IgD-negative memory B cell (primary cell): ENCODE data around the gene KLHL30. TPM values are rescaled to one million over a fixed set of nuclear protein-coding genes. Genes with fewer than 3 reads are reported as not detected.

Experiments used
- H3K27ac Mint-ChIP-seq, 3 donors: one replicate each; pipeline ENCODE4 v1.8.0; 2020 to 2022; ENCODE audit warnings: mild to moderate bottlenecking in 3 of 3, mixed read lengths in 3 of 3, moderate library complexity in 1 of 3
- H3K27me3 Mint-ChIP-seq: one replicate; pipeline ENCODE4 v1.8.0; 2021; ENCODE audit warnings: mixed read lengths
- H3K36me3 Mint-ChIP-seq: one replicate; pipeline ENCODE4 v1.8.0; 2020; ENCODE audit warnings: mild to moderate bottlenecking, mixed read lengths
- H3K4me1 Mint-ChIP-seq, 3 donors: one replicate each; pipeline ENCODE4 v1.8.0; 2020 to 2022; ENCODE audit warnings: mixed read lengths in 3 of 3, mild to moderate bottlenecking in 1 of 3
- H3K4me3 Mint-ChIP-seq, 4 donors: one replicate each; pipeline ENCODE4 v1.8.0; 2020 to 2022; ENCODE audit warnings: mild to moderate bottlenecking in 4 of 4, mixed read lengths in 4 of 4, moderate library complexity in 3 of 4
- H3K9me3 Mint-ChIP-seq, 3 donors: one replicate each; pipeline ENCODE4 v1.8.0; 2020 to 2021; ENCODE audit warnings: mixed read lengths in 3 of 3, mild to moderate bottlenecking in 1 of 3
- polyA plus RNA-seq: library from polyadenylated mRNA; unstranded; fragments of 300-500 nt; fragmentation: Illumina TruSeq; gene quantifications from one replicate; pipeline ENCODE4 v1.2.3, GENCODE V29; 2021

Gene KLHL30
- polyA plus RNA-seq, 1 donor from 2014 or later, result not detected

DNA sequence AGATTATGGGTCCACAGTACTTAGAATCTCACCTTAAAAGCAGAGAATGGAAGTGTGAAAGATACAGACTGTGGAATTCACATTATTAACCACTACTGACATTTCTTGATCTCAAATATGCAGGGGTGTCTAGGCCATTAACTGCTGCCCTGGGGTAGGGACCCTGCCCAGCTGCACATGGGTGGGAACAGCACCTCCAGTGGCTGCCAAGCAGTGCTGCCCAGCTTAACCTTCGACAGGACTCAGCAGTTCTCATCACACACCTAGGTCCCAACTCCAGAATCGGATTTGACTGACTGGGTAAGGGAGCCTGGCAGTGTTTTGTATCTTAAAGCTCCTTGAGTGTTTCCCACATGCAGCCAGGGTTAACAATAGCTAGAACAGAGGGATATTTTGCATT lies 35.2 kb downstream of the KLHL30 start:
- no peak overlapping the region for H3K4me3 Mint-ChIP-seq
- H3K27me3 Mint-ChIP-seq, result no peaks in the 10 kb centered on the region
- peak overlapping the region in 1 of 3 donors; percentile 76 for H3K27ac Mint-ChIP-seq
- peaks cover 10% of the 10 kb centered on the region for H3K36me3 Mint-ChIP-seq
- H3K9me3 Mint-ChIP-seq, result no peaks in the 10 kb centered on the region
- no peaks in the 10 kb centered on the region for H3K4me1 Mint-ChIP-seq

DNA sequence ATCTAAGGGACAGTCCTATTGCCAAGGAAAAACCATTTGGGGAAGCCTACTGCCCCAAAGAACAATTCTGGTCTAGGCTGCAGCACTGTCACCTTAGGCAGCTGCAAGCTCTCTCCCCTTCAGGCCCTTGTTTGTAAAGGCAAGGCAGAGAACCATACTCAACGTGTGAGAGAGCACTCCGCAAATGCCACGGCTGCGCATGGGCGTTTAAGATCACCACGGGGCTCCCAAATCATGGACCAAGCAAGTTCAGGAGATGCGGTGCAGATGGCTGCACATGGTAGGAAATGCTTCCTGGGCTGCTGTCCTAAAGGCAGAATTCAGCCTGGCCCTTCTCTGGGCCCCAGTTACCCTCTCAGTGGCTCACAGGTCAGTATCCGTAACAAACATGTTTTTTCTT lies 35.8 kb downstream of the KLHL30 start:
- Mint-ChIP-seq H3K4me3 (no peak overlapping the region), H3K27ac (no peak overlapping the region), H3K9me3 (no peaks in the 10 kb centered on the region), H3K27me3 (no peaks in the 10 kb centered on the region), H3K36me3 (peaks cover 10% of the 10 kb centered on the region), H3K4me1 (no peaks in the 10 kb centered on the region)

DNA sequence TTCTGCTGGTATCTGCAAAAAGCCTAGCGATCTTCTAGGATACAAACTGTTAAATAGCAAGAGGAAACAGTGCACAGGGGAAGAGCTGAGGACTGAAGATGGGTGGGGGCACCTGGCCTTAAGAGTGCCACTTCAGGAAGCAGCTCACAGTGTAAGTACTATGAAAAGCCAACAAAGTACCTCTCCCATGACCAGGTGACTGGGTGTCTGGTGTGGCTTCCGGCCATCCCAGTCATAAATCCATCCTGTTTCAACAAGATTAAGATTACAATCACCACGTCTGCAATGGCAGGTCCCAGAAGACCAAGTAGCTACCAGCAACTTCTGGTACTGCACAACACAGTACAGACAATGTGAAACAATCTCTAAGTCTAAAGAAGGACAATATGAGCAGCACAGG lies 36.2 kb downstream of the KLHL30 start:
- H3K27ac Mint-ChIP-seq, result no peak overlapping the region
- H3K9me3 Mint-ChIP-seq, result no peaks in the 10 kb centered on the region
- no peaks in the 10 kb centered on the region for H3K27me3 Mint-ChIP-seq
- H3K4me1 Mint-ChIP-seq, result no peaks in the 10 kb centered on the region
- H3K36me3 Mint-ChIP-seq, result peaks cover 10% of the 10 kb centered on the region
- no peak overlapping the region for H3K4me3 Mint-ChIP-seq

DNA sequence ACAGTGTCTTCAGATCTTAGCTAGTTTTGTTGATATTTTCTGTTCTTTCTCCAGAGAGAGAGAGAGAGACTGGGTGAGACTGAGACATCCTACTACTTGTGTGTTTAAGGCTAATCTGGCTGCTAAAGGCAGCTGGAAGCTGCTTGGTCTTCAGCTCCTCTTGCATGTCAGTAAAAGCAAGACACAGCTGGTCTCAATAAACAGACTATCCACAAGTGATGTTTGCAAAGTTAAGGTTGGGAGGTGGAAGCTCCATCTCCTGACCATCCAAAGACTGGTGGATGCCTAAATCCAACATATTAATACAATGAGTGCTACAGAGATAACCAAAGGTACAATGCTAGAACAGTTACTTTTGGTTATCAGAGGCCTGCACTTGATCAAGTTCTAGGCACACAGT lies 38.1 kb downstream of the KLHL30 start:
- Mint-ChIP-seq H3K4me1 (no peaks in the 10 kb centered on the region), H3K27me3 (no peaks in the 10 kb centered on the region), H3K4me3 (no peak overlapping the region), H3K9me3 (no peaks in the 10 kb centered on the region), H3K36me3 (peaks cover 11% of the 10 kb centered on the region), H3K27ac (no peak overlapping the region)

DNA sequence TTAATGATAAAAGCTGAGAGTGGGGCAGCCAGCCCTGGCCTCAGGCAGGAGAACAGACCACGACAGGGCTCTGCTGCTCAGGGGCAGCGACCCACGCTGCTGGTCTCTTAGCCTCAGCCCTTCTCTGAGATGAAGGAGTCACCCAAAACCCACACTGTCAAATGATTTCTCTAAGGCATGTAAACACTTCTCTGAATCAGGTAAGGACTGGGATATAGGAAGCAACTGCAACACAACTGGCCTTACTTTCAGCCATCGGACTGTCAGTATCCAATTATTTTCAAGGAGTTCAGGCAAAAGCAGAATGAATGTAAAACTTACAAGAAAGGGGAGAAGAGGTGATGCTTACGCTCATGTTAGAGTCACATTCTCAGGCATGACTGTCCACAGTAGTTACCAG lies 42.1 kb downstream of the KLHL30 start:
- H3K36me3 Mint-ChIP-seq, result peaks cover 4% of the 10 kb centered on the region
- no peaks in the 10 kb centered on the region for H3K27me3 Mint-ChIP-seq
- no peaks in the 10 kb centered on the region for H3K4me1 Mint-ChIP-seq
- no peak overlapping the region for H3K27ac Mint-ChIP-seq
- H3K9me3 Mint-ChIP-seq, result no peaks in the 10 kb centered on the region
- no peak overlapping the region for H3K4me3 Mint-ChIP-seq

DNA sequence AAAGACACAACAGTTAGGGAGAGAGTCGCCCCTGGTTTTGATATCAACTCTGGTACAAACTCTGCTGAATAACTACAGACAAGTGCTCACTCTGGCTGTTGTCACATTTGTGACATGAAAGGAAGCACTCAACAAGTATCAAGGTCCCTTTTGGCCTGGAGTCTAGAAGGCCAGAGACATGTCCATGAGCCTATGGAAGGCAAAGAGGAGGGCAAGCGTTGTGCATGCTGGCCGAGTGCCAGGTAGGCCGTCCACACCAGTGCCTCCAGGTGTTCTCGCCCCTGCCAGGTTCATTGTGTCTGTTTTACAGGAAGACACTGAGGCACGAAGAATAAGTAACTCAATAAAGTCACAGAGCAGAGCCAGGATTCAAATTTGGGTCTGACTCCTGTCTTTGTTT lies 43.9 kb downstream of the KLHL30 start:
- H3K9me3 Mint-ChIP-seq, result no peaks in the 10 kb centered on the region
- H3K4me3 Mint-ChIP-seq, result no peak overlapping the region
- no peaks in the 10 kb centered on the region for H3K27me3 Mint-ChIP-seq
- no peaks in the 10 kb centered on the region for H3K4me1 Mint-ChIP-seq
- H3K36me3 Mint-ChIP-seq, result peaks cover 7% of the 10 kb centered on the region
- peak overlapping the region in 1 of 3 donors; percentile 48 for H3K27ac Mint-ChIP-seq

DNA sequence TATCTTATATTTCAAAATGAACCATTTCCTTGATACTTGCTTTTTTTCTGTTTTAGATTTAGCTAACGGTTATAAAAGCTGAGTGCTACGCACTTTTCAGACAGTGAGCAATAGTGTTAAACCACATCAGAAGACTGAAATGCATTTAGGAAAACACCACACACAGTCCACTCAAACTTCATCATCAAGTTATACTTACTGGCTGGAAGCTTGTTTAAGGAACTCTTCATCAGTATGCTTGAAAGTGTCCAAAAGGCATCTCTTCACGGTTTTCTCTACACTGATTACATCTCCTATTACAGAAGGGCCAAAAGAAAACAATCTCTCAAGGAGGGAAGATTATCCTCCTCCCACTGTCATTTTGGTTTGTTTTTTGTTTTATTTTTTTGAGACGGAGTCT lies 45.4 kb downstream of the KLHL30 start:
- Mint-ChIP-seq H3K9me3 (no peaks in the 10 kb centered on the region), H3K27ac (no peak overlapping the region), H3K36me3 (peaks cover 7% of the 10 kb centered on the region), H3K4me3 (no peak overlapping the region), H3K27me3 (no peaks in the 10 kb centered on the region), H3K4me1 (no peaks in the 10 kb centered on the region)

DNA sequence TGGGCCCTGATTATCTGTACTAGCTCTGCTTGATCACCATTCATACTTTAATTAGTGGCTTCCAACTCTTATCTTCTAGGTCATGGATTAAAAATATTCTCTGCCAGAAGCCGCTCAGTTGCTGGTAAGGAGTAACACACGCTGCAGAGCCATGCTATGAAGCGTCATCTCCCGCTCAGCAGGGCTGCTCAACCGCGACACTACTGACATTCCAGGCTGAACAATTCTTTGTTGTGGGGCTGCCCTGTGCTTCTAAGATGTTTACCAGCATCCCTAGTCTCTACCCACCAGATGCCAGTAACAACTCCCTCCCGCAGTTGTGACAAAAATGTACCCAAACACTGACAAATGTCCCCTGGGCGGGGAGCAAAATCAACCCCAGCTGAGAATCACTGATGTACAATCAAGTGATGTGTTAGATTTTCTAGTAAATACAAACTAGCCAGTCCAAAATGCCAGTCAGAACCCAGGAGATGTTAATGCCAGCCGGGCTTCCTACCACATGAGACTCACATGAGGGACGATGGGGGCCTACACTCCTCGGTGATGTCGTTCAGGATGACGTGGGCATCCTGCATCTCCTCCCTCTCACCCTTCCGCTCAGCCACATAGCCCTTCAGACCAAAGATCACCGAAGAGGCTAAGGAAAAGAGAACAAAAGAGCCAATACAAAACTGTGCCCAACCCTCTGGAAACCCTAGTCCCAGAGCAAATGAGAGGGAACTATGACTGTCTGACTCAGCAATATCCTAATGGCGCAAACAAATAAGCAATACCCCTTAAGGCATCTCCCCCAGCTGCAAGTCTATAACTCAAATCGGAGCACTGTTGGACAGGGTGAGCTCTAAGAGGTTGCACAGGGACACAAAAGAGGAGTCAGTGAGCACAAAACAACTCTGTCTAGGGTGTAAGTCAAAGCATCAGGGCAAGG lies 49.4 kb downstream of the KLHL30 start:
- H3K36me3 Mint-ChIP-seq, result peaks cover 6% of the 10 kb centered on the region
- H3K4me3 Mint-ChIP-seq, result no peak overlapping the region
- peak overlapping the region in 1 of 3 donors; percentile 53 for H3K27ac Mint-ChIP-seq
- no peaks in the 10 kb centered on the region for H3K27me3 Mint-ChIP-seq
- H3K4me1 Mint-ChIP-seq, result peaks cover 0 to 2% (median 0%) of the 10 kb centered on the region in 3 donors
- H3K9me3 Mint-ChIP-seq, result no peaks in the 10 kb centered on the region

DNA sequence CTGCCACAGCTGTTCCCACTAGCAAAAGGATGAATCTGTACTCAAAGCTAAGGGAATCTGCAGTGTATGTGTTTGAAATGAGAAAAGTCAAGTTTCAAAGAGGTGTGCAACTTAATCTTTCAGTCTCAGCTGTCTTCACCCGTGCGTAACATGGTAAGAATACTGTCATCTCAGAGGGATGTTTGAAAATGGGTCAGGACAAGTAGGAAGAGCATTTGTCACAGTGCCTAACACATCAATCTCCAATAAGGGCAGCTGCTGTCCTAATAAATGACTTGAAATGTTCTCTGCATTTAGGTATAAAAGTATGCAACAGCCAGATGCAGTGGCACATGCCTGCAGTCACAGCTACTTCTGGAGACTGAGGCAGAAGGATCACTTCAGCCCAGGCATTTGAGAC lies 52.0 kb downstream of the KLHL30 start:
- H3K27ac Mint-ChIP-seq, result no peak overlapping the region
- peaks cover 0 to 2% (median under 1%) of the 10 kb centered on the region in 3 donors for H3K4me1 Mint-ChIP-seq
- no peaks in the 10 kb centered on the region for H3K27me3 Mint-ChIP-seq
- H3K36me3 Mint-ChIP-seq, result peaks cover 6% of the 10 kb centered on the region
- no peak overlapping the region for H3K4me3 Mint-ChIP-seq
- no peaks in the 10 kb centered on the region for H3K9me3 Mint-ChIP-seq

Other genes starting within 250 kb of the KLHL30 start
- 48.4 TPM for gene UBE2F, start 171.7 kb upstream of the KLHL30 start, polyA plus RNA-seq
- gene SCLY, start 77.7 kb upstream of the KLHL30 start, polyA plus RNA-seq, result 18.5 TPM
- 5.5 TPM for gene ESPNL, start 38.3 kb upstream of the KLHL30 start, polyA plus RNA-seq
- gene ERFE, start 20.3 kb downstream of the KLHL30 start, polyA plus RNA-seq, result not detected
- 50.2 TPM for gene ILKAP, start 65.0 kb downstream of the KLHL30 start, polyA plus RNA-seq
- gene HES6, start 101.4 kb downstream of the KLHL30 start, polyA plus RNA-seq, result 3.3 TPM
- gene PER2, start 149.9 kb downstream of the KLHL30 start, polyA plus RNA-seq, result 9.4 TPM
- 6.6 TPM for gene TRAF3IP1, start 181.8 kb downstream of the KLHL30 start, polyA plus RNA-seq